GM19043 (cell line): ENCODE measurements around the gene CAND2.

Experiments
- ATAC-seq: cut with Tn5 transposase; IDR thresholded peaks from one replicate; pipeline ENCODE4 v1.9.1; 2021; ENCODE audit warnings: low read depth; ENCODE audit not compliant: unreplicated experiment

CAND2 gene

DNA sequence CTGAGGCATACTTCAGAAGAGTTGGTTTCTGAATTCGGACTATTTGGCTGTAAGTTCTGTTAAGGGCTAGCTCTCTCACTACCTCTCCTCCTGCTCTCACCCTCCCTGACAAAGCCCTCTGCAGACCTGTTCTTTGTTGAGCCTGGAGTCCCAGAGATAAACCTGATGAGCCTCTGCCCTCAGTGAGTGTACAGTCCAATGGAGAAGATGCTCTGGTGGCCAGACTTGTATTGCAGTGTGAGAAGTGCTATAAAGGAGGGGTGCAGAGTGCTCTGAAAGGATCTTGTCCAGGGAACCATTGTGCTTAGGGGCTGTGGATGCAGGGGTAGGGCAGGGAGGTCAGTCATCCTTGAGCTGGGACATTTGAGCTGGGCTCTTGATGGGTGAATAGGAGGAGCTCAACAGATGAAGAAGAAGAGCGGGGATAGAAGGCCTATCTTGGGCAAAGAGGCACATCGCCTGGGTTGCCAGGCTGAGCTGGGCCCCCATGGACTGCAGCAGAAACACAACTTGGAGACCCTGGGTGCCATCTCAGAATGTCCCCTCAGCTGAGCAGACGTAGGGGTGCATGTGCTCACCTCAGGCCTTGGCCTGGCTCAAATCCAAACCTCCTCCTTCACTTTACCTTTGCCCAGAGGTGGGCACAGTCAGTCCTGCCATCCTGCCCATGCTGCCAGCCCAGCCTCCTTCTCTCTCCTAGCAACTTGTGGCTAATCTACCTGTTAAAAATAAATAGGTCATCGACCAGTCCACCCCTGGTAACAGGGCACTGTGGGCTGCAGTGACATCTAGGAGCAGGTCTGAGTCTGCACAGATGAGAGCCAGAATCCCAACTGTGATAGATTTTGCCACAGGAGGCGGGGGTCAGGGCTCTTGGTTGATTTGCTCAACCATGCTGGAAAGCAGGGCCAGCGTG, 3.3 kb downstream of the CAND2 start:
- no peak for ATAC-seq

DNA sequence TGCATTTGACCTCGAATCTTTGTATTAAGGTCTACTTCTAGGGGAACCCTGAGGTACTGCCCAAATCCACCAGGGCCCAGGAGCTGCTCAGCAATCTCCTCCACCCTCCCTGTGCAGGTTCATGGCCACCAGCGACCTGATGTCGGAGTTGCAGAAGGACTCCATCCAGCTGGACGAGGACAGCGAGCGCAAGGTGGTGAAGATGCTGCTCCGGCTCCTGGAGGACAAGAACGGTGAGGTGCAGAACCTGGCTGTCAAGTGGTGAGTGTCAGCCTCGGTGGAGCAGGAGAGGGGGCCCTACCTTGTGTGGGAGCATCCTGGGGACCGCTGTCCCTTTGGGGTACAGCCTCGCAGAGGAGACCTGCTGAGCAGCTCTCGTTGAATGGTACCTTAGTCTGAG, 6.9 kb downstream of the CAND2 start:
- no peak for ATAC-seq

DNA sequence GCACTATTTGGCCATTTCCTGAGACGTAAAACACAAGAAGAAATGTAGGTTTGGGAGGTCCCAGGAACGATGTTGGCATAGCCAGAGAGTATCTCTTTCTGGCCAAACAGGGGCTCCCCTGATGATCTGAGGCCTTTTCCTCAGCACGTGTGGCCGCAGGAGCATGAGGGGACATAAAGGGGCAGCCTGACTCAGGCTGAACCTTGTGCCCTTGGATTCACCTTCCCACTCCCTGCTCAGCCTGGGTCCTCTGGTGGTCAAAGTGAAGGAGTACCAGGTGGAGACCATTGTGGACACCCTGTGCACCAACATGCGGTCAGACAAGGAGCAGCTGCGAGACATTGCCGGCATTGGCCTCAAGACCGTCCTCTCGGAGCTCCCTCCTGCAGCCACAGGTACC, 10.6 kb downstream of the CAND2 start:
- ATAC-seq, result no peak

- no peak for ATAC-seq
Measured at GRCh38 chr3:12807601-12808359, 11.3 kb downstream of the CAND2 start.

DNA sequence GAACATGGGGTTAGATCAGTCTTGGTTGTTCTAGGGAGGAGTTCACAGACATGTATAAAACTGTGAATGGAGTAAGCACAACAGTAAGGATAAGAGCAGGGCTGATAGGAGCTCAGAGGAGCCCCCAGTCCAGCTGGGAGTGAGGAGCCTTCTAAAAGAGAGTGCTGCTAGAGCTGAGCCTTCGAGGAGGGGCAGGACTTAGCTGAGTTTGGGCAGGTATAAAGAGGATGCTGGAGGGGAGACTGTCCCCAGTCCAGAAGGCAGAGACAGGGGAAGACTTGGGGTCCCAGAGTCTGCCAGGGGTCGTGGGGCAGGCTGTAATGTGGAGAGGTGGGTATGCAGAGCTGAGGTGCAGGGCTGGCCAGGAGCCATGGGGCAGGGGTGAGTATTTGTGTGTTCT, 12.1 kb downstream of the CAND2 start:
- ATAC-seq, result no peak

- no peak for ATAC-seq
Measured at GRCh38 chr3:12809001-12809400, 12.5 kb downstream of the CAND2 start.

DNA sequence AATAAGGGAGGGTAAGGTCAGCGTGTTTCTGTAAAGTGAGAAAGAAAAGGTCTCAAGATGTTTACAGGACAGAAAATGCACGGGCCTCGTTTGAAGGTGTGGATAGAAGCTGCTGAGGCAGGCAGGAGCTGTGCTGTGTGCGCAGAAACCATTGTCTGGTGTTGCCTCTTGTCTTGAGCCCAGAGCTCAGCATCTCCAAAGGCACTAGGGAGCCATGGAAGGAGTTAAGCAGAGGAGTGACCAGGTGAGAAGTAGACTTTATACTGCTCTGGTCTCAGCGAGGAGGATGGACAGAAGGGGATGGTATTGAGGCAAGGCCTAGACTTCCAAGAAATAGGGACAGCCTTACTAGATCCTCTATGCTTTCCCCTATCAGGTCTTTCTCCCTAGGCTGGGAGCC, 13.0 kb downstream of the CAND2 start:
- no peak for ATAC-seq

GRCh38 chr3:12810013-12810780, 13.7 kb downstream of the CAND2 start:
- peak; percentile 99 for ATAC-seq

GRCh38 chr3:12810961-12811360, 14.5 kb downstream of the CAND2 start:
- no peak for ATAC-seq

- ATAC-seq, result no peak
Measured at GRCh38 chr3:12812812-12813211, 16.3 kb downstream of the CAND2 start.

GRCh38 chr3:12813967-12814366, 17.5 kb downstream of the CAND2 start:
- ATAC-seq, result no peak

GRCh38 chr3:12815078-12815477, 18.6 kb downstream of the CAND2 start:
- no peak for ATAC-seq

DNA sequence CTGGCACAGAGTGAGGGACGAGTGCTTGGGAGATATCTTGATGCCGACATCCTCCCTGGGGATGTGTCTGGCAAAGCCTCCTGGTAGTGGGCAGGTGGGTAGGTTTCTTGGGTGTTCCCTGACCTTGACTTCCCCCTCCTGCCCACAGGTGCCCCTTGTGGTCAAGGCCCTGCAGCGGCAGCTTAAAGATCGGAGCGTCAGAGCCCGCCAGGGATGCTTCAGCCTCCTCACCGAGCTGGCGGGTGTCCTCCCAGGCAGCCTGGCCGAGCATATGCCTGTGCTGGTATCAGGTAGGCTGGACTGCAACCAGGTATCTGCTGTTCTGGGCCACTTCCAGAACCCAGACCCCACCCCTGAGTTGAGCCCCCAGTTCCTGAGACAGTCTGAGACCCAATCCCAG, 19.2 kb downstream of the CAND2 start:
- ATAC-seq, result no peak

DNA sequence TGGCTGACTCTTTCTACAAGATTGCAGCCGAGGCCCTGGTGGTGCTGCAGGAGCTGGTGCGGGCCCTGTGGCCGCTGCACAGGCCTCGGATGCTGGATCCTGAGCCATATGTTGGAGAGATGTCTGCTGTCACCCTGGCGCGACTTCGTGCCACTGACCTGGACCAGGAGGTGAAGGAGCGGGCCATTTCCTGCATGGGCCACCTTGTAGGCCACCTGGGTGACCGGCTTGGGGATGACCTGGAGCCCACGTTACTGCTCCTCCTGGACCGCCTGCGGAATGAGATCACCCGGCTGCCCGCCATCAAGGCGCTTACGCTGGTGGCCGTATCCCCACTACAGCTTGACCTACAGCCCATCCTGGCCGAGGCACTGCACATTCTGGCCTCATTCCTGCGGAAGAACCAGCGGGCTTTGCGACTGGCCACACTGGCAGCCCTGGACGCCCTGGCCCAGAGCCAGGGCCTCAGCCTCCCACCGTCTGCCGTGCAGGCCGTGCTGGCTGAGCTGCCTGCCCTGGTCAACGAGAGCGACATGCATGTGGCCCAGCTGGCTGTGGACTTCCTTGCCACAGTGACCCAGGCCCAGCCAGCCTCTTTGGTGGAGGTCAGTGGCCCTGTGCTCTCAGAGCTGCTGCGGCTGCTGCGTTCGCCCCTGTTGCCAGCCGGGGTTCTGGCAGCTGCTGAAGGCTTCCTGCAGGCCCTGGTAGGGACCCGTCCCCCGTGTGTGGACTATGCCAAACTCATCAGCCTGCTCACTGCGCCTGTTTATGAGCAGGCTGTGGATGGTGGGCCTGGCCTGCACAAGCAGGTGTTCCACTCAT, 20.3 kb downstream of the CAND2 start:
- ATAC-seq, result no peak

GRCh38 chr3:12817343-12817710, 20.8 kb downstream of the CAND2 start:
- no peak for ATAC-seq

DNA sequence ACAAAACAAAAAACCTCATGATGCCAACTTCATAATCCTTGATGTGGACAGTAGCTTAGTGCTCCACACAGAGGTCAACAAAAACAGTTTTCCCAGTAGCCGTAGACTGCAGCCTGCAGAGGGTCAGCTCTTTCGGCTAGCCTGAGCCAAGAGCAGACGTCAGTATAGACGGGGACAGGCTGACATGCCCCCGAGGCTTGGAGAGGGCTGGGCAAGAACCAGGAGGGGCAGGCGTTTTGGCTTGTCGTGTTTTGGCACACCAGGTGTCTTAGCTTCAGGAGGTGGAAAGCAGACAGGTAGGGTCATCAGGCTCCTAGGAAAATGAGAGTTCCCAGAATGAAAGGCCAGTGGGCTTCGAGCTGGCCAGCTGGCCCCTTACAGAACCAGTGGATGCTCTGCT, 21.8 kb downstream of the CAND2 start:
- ATAC-seq, result no peak

- ATAC-seq, result no peak
Measured at GRCh38 chr3:12818773-12819172, 22.3 kb downstream of the CAND2 start.

- ATAC-seq, result no peak
Measured at GRCh38 chr3:12822725-12823373, 26.4 kb downstream of the CAND2 start.

- no peak for ATAC-seq
Measured at GRCh38 chr3:12824299-12824698, 27.8 kb downstream of the CAND2 start.

GRCh38 chr3:12825156-12825555, 28.7 kb downstream of the CAND2 start:
- no peak for ATAC-seq
